HepG2 (cell line): ENCODE data around the gene CMIP. TPM values are rescaled to one million over a fixed set of nuclear protein-coding genes. Genes with fewer than 3 reads are reported as not detected.

Source experiments
- ATAC-seq: fragments of 200-7000 bp; cut with Tn5 transposase; 3 replicates; pipeline ENCODE4 v1.9.1; 2020; ENCODE audit warnings: mild to moderate bottlenecking, moderate library complexity
- BruUV-seq: library from RNA; stranded (reverse); fragments of 400-500 nt; replicated peaks from 2 replicates; lab custom pipeline; 2021; lab: Mats Ljungman, UMichigan
- CTCF ChIA-PET: fragments of 300-600 bp; formaldehyde crosslinking; extraction: SDS; loops from one replicate; lab custom pipeline; 2021; ENCODE audit warnings: low total read pairs, inconsistent platforms, low intra/inter-chr PET ratio; lab: Yijun Ruan, JAX
- POLR2A ChIA-PET: fragments of 350-600 bp; sonication (Branson Sonifier 250); formaldehyde crosslinking; loops from one replicate; lab custom pipeline; 2020; ENCODE audit warnings: antibody characterized with exemption, inconsistent platforms; lab: Yijun Ruan, JAX
- DNase-seq: peaks from one replicate; pipeline ENCODE4 v3.0.0-alpha.2; 2015; ENCODE audit warnings: low spot score
- FAIRE-seq: peaks from 3 replicates; lab custom pipeline; 2011; peaks lifted over from hg19 to GRCh38; lab: Jason Lieb, UNC
- H2AFZ ChIP-seq: one replicate; pipeline ENCODE4 v1.6.1; 2011; ENCODE audit warnings: low read length, inconsistent platforms
- H3K27ac ChIP-seq: fragments of 300-600 bp; 3 replicates; pipeline ENCODE4 v1.8.0; 2011; ENCODE audit warnings: mixed run types, mild to moderate bottlenecking, mixed read lengths, low read length, inconsistent platforms; ENCODE audit not compliant: insufficient read depth; ENCODE audit errors: extremely low read length
- H3K27me3 ChIP-seq, 2 experiments: fragments of 200-600 bp in 1 of 2; 2 replicates in 1 of 2; 3 replicates in 1 of 2; pipeline versions ENCODE4 v1.6.0 to v1.8.0; 2011; ENCODE audit warnings: low read length in 2 of 2, mild to moderate bottlenecking in 2 of 2, moderate library complexity in 2 of 2, inconsistent platforms in 1 of 2; ENCODE audit not compliant: insufficient read depth in 2 of 2, control insufficient read depth in 1 of 2
- H3K36me3 ChIP-seq, 2 experiments: fragments of 200-600 bp in 1 of 2; replicated peaks in 1 of 2; 2 replicates in 1 of 2; 3 replicates in 1 of 2; pipeline versions ENCODE4 v1.5.1 to v1.8.0; 2011; ENCODE audit warnings: low read length in 2 of 2, inconsistent platforms in 1 of 2; ENCODE audit not compliant: insufficient read depth in 2 of 2, control insufficient read depth in 1 of 2
- H3K4me1 ChIP-seq: 2 replicates; pipeline ENCODE4 v1.5.1; 2012; ENCODE audit warnings: low read length, inconsistent platforms; ENCODE audit not compliant: insufficient read depth
- H3K4me2 ChIP-seq: 2 replicates; pipeline ENCODE4 v1.6.0; 2011; ENCODE audit warnings: low read depth, low read length, inconsistent platforms
- H3K4me3 ChIP-seq, 3 experiments: fragments of 200-600 bp in 1 of 3; sonication (generic), shearing (Covaris generic) in 1 of 3; replicated peaks in 1 of 3; 2 replicates each; pipeline ENCODE4 v1.5.1; 2011 to 2016; ENCODE audit warnings: low read length in 3 of 3, inconsistent platforms in 2 of 3, low read depth in 2 of 3, mild to moderate bottlenecking in 2 of 3, control low read depth in 1 of 3, mixed read lengths in 1 of 3; ENCODE audit not compliant: insufficient read depth in 1 of 3
- H3K79me2 ChIP-seq: one replicate; pipeline ENCODE4 v1.6.1; 2011; ENCODE audit warnings: low read length, inconsistent platforms; ENCODE audit not compliant: insufficient read depth
- H3K9ac ChIP-seq: 2 replicates; pipeline ENCODE4 v1.6.0; 2011; ENCODE audit warnings: mild to moderate bottlenecking, low read depth, low read length, inconsistent platforms; ENCODE audit not compliant: insufficient read depth
- H3K9me3 ChIP-seq: 2 replicates; pipeline ENCODE4 v1.5.1; 2012; ENCODE audit warnings: mild to moderate bottlenecking, low read length
- H4K20me1 ChIP-seq: 2 replicates; pipeline ENCODE4 v1.6.0; 2011; ENCODE audit warnings: inconsistent platforms, mild to moderate bottlenecking, low read length, moderate library complexity; ENCODE audit not compliant: insufficient read depth
- NCOR1 ChIP-seq: fragments of 200-600 bp; sonication (generic); IDR thresholded peaks from 2 replicates; pipeline ENCODE4 v1.7.0; 2017; ENCODE audit warnings: antibody characterized with exemption, low read length, borderline replicate concordance
- RBM22 ChIP-seq: fragments of 200-400 bp; formaldehyde crosslinking; optimal IDR thresholded peaks from 2 replicates; pipeline ENCODE3; 2017; ENCODE audit warnings: mild to moderate bottlenecking, low read length, moderate library complexity
- SRY ChIP-seq: sonication (generic); formaldehyde crosslinking; IDR thresholded peaks from 2 replicates; pipeline ENCODE4 v1.8.0; 2022; ENCODE audit warnings: mild to moderate bottlenecking, missing genetic modification reagents
- ZNF598 ChIP-seq: sonication (generic); formaldehyde crosslinking; IDR thresholded peaks from 2 replicates; pipeline ENCODE4 v1.5.1; 2020; ENCODE audit warnings: mild to moderate bottlenecking, missing genetic modification reagents, borderline replicate concordance
- WGBS: methylation state at CpG from one replicate; pipeline ENCODE4 v1.1.6; 2017; ENCODE audit warnings: low lambda C conversion rate; 5-methylcytosine and 5-hydroxymethylcytosine counted together
- in situ Hi-C: cut with HindIII; loops from 2 replicates; pipeline ENCODE4 v1.10.0; 2017; ENCODE audit warnings: low pct_unique_long_range_greater_than_20kb; ENCODE audit not compliant: extremely low pct_ligation_motif_present
- intact Hi-C: fragments of 100-400 bp; cut with micrococcal nuclease; formaldehyde crosslinking; loops from one replicate; pipeline ENCODE4 v1.10.0; 2022; ENCODE audit not compliant: unreplicated experiment
- polyA plus RNA-seq, 8 experiments: library from polyadenylated mRNA; depleted of rRNA in 3 of 8; stranded (reverse) in 7 of 8; unstranded in 1 of 8; fragments of >200 nt; fragmentation: Illumina TruSeq in 4 of 8; extraction: Trizol in 4 of 8; gene quantifications; 2 replicates each; pipeline versions ENCODE4 v1.2.1 to v1.2.3, GENCODE V29; 2011 to 2016; ENCODE audit warnings: low read depth in 4 of 8, missing spikeins in 1 of 8, mixed read lengths in 1 of 8; ENCODE audit not compliant: insufficient read depth in 1 of 8
- total RNA-seq, 5 experiments: library from RNA; depleted of rRNA; stranded (reverse); fragments of >200 nt; fragmentation: Illumina TruSeq; extraction: Trizol; gene quantifications; 2 replicates each; pipeline ENCODE4 v1.2.3, GENCODE V29; 2016; ENCODE audit warnings: low read depth in 1 of 5

The CMIP gene
- total and polyA plus RNA-seq, 2 of the 13 experiments (the other 11 are each of a cell fraction or from before 2014, with no cell fraction given): 10.9 to 18.1 TPM

DNA sequence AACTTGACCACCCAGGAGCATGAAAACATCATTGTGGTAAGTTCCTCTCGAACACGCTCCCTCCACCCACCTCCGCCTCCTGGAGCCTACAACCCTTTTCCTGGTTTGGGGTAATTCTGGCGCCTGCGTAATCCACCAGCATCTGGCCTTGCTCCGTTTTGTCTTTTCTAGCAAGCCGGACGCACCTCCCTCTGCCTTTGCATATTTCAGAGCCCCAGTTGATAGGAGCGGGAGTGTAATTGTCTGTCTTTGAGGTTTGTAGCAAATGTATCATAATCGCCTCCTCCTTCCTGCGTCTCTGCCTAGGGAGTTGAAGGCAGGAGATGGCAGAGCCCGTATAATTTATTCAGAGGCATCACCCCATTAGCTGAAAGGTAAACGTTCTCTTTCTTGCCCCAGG, 213.2 kb downstream of the CMIP start:
- ChIA-PET CTCF (no interaction called here), POLR2A (no interaction called here)
- no peak for ATAC-seq
- Histone ChIP-seq H3K4me2 (no peak overlapping the region), H3K4me1 (peaks cover 20% of the 10 kb centered on the region), H3K27me3 (no peaks in the 10 kb centered on the region), H3K9me3 (no peaks in the 10 kb centered on the region), H3K9ac (no peak overlapping the region), H3K79me2 (no peaks in the 10 kb centered on the region), H3K36me3 (peaks cover 62 to 95% of the 10 kb centered on the region in 2 experiments), H2AFZ (no peak overlapping the region), H4K20me1 (peaks cover 19% of the 10 kb centered on the region; the same call in 1 of the 2 replicates), H3K4me3 (no peak overlapping the region), H3K27ac (no peak overlapping the region)
- no peak for DNase-seq
- FAIRE-seq: no peak
- TF ChIP-seq RBM22 (peak; percentile 26), SRY (no peak)
- BruUV-seq: no TSS peak
- WGBS: 96% methylated on average over 13 of the region's 13 CpGs
- in situ Hi-C loops: no loop called here
- intact Hi-C loops: no loop called here

DNA sequence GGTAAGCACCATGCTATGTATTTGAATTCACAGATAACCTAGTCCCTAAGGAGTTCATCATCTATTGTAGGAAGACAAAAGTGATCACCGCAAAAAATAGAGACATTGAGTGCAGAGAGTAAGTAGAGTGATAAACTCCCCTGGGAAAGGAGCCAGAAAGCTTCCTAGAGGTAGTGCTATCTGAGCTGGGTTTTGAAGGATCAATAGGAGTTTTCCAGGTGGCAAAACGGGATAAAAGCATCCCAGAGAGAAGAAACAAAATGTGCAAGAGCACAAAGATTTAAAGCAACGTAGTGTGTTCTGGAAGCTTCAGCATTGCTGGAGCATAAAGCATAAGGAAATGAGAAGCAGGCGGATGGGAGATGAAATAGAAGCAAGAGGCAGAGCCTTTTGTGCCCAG, 213.8 kb downstream of the CMIP start:
- FAIRE-seq: no peak
- Histone ChIP-seq H3K4me2 (no peak overlapping the region), H3K79me2 (no peaks in the 10 kb centered on the region), H3K4me3 (no peak overlapping the region), H3K27me3 (no peaks in the 10 kb centered on the region), H3K27ac (no peak overlapping the region), H4K20me1 (peaks cover 19% of the 10 kb centered on the region; the same call in 1 of the 2 replicates), H3K4me1 (peaks cover 20% of the 10 kb centered on the region), H2AFZ (no peak overlapping the region), H3K36me3 (peaks cover 56 to 95% of the 10 kb centered on the region in 2 experiments), H3K9ac (no peak overlapping the region), H3K9me3 (no peaks in the 10 kb centered on the region)
- ChIA-PET POLR2A (no interaction called here), CTCF (no interaction called here)
- intact Hi-C loops (no loop called here), in situ Hi-C loops (no loop called here)
- TF ChIP-seq RBM22 (peak; percentile 46), NCOR1 (no peak), ZNF598 (no peak)
- no TSS peak for BruUV-seq
- WGBS: 96% methylated on average over 4 of the region's 4 CpGs
- no peak for DNase-seq
- no peak for ATAC-seq
